Measurements from ENCODE around the gene C4orf50.
"Not testable (repeated sequence)": the region's sequence is repeated elsewhere in the genome, so short reads cannot be mapped to it uniquely, and the experiment has no call there.

Gene C4orf50

GRCh38 chr4:5954056-5954760 lies 64.0 kb downstream of the C4orf50 start:
- TF ChIP-seq CTCF (conservative IDR thresholded peaks at IDR 0.05; ENCODE audit: low read depth) = no peak
- ChIA-PET POLR2A (ENCODE audit: low non-redundant PET) (no interaction called here), CTCF (no interaction called here)
- no peak overlapping the region for H3K27ac ChIP-seq
- no peak for DNase-seq (ENCODE audit: low spot score)

- no peak for TF ChIP-seq CTCF (conservative IDR thresholded peaks at IDR 0.05; ENCODE audit: low read depth)
- POLR2A ChIA-PET (ENCODE audit: low non-redundant PET) = no interaction called here
- H3K27ac ChIP-seq = no peak overlapping the region
- DNase-seq (ENCODE audit: low spot score) = no peak
- CTCF ChIA-PET = no interaction called here
These were observed 65.0 kb downstream of the C4orf50 start for GRCh38 chr4:5952975-5953951.

- ChIA-PET CTCF (no interaction called here), POLR2A (ENCODE audit: low non-redundant PET) (no interaction called here)
- DNase-seq (ENCODE audit: low spot score) = no peak
- H3K27ac ChIP-seq = no peak overlapping the region
- TF ChIP-seq CTCF (conservative IDR thresholded peaks at IDR 0.05; ENCODE audit: low read depth) = no peak
These were observed 65.8 kb downstream of the C4orf50 start for GRCh38 chr4:5952286-5952974.

GRCh38 chr4:5946653-5947052 lies 71.6 kb downstream of the C4orf50 start:
- CTCF ChIA-PET; DNase-seq (ENCODE audit: low spot score); POLR2A ChIA-PET (ENCODE audit: low non-redundant PET); H3K27ac ChIP-seq: not testable (repeated sequence)

GRCh38 chr4:5945936-5946335 lies 72.3 kb downstream of the C4orf50 start:
- DNase-seq (ENCODE audit: low spot score) = no peak
- H3K27ac ChIP-seq = no peak overlapping the region
- CTCF ChIA-PET = no interaction called here
- POLR2A ChIA-PET (ENCODE audit: low non-redundant PET) = no interaction called here
- TF ChIP-seq CTCF (conservative IDR thresholded peaks at IDR 0.05; ENCODE audit: low read depth) = no peak

- CTCF ChIA-PET = no interaction called here
- no peak for DNase-seq (ENCODE audit: low spot score)
These were observed 73.1 kb downstream of the C4orf50 start for GRCh38 chr4:5945171-5945570.

More at GRCh38 chr4:5945171-5945570, 73.1 kb downstream of the C4orf50 start:
- no peak overlapping the region for H3K27ac ChIP-seq
- POLR2A ChIA-PET (ENCODE audit: low non-redundant PET) = no interaction called here
- no peak for TF ChIP-seq CTCF (conservative IDR thresholded peaks at IDR 0.05; ENCODE audit: low read depth)
